C4-2B (cell line): ENCODE results near the gene TENM4.

ENCODE experiments used
- H3K27ac ChIP-seq: fragments of 450-650 bp; 2 replicates; pipeline ENCODE4 v1.5.1; 2017
- CTCF ChIP-seq: fragments of 450-650 bp; conservative IDR thresholded peaks from 2 replicates; pipeline ENCODE4 v1.5.1; 2017; ENCODE audit warnings: mild to moderate bottlenecking
- ZFX ChIP-seq: fragments of 450-650 bp; IDR thresholded peaks from 2 replicates; pipeline ENCODE4 v1.6.1; 2017

TENM4 gene

GRCh38 chr11:79375818-79376550, 64.8 kb downstream of the TENM4 start:
- H3K27ac ChIP-seq, result no peak overlapping the region
- TF ChIP-seq ZFX, result no peak
- no peak for TF ChIP-seq CTCF

- TF ChIP-seq CTCF, result no peak
- TF ChIP-seq ZFX, result no peak
- no peak overlapping the region for H3K27ac ChIP-seq
Measured at GRCh38 chr11:79374727-79375126, 66.1 kb downstream of the TENM4 start.

GRCh38 chr11:79371724-79372123, 69.1 kb downstream of the TENM4 start:
- H3K27ac ChIP-seq, result no peak overlapping the region
- TF ChIP-seq CTCF, result no peak
- no peak for TF ChIP-seq ZFX

- TF ChIP-seq ZFX (no peak), CTCF (no peak)
- no peak overlapping the region for H3K27ac ChIP-seq
Measured at GRCh38 chr11:79371152-79371551, 69.7 kb downstream of the TENM4 start.

GRCh38 chr11:79369055-79369454, 71.8 kb downstream of the TENM4 start:
- no peak for TF ChIP-seq CTCF
- TF ChIP-seq ZFX, result no peak
- no peak overlapping the region for H3K27ac ChIP-seq

GRCh38 chr11:79367844-79368243, 73.0 kb downstream of the TENM4 start:
- H3K27ac ChIP-seq, result no peak overlapping the region
- TF ChIP-seq ZFX (no peak), CTCF (no peak)

GRCh38 chr11:79366218-79366617, 74.6 kb downstream of the TENM4 start:
- TF ChIP-seq ZFX (no peak), CTCF (no peak)
- no peak overlapping the region for H3K27ac ChIP-seq
